K562 (cell line): Measurements from ENCODE around the gene FUT2. TPM values are rescaled to one million over a fixed set of nuclear protein-coding genes. Genes with fewer than 3 reads are reported as not detected.

Source experiments
- ARHGAP35 ChIP-seq: fragments of 450-650 bp; IDR thresholded peaks from 2 replicates; pipeline ENCODE4 v1.6.1; 2018; ENCODE audit not compliant: partially characterized antibody
- ELK3 ChIP-seq: fragments of 450-650 bp; formaldehyde crosslinking; IDR thresholded peaks from 2 replicates; pipeline ENCODE4 v1.4.0; 2020; ENCODE audit warnings: mild to moderate bottlenecking
- FOXO4 ChIP-seq: fragments of 450-650 bp; formaldehyde crosslinking; IDR thresholded peaks from 2 replicates; pipeline ENCODE4 v1.4.0; 2020; ENCODE audit warnings: mild to moderate bottlenecking, moderate library complexity
- L3MBTL2 ChIP-seq: fragments of 450-650 bp; IDR thresholded peaks from 2 replicates; pipeline ENCODE4 v1.6.1; 2016; ENCODE audit warnings: mild to moderate bottlenecking, moderate library complexity
- MITF ChIP-seq: IDR thresholded peaks from 2 replicates; pipeline ENCODE4 v1.6.1; 2014; ENCODE audit warnings: antibody characterized with exemption
- RERE ChIP-seq: sonication (generic); formaldehyde crosslinking; IDR thresholded peaks from 2 replicates; pipeline ENCODE4 v1.8.0; 2023; ENCODE audit warnings: missing genetic modification reagents, mild to moderate bottlenecking, borderline replicate concordance
- TFAP4 ChIP-seq: sonication (generic); formaldehyde crosslinking; IDR thresholded peaks from 2 replicates; pipeline ENCODE4 v1.8.0; 2022; ENCODE audit warnings: missing genetic modification reagents, mild to moderate bottlenecking, moderate library complexity, borderline replicate concordance
- TRIM25 ChIP-seq: fragments of 450-650 bp; IDR thresholded peaks from 2 replicates; pipeline ENCODE4 v1.7.0; 2016; ENCODE audit warnings: borderline replicate concordance
- ZNF511 ChIP-seq: sonication (generic); formaldehyde crosslinking; IDR thresholded peaks from 2 replicates; pipeline ENCODE4 v1.8.0; 2022; ENCODE audit warnings: mild to moderate bottlenecking, missing genetic modification reagents
- polyA plus RNA-seq, 8 experiments: library from polyadenylated mRNA; depleted of rRNA in 4 of 8; stranded (reverse) in 5 of 8; unstranded in 3 of 8; fragments of >200 nt; fragmentation: Nextera tagmentation in 2 of 8; fragmentation: Illumina TruSeq in 1 of 8; extraction: Ambion mirVana in 2 of 8; extraction: Trizol in 1 of 8; gene quantifications; 2 replicates each; pipeline versions ENCODE4 v1.2.1 to v1.2.3, GENCODE V29; 2011 to 2014; ENCODE audit warnings: inconsistent platforms in 1 of 8, missing spikeins in 1 of 8
- total RNA-seq, 7 experiments: library from RNA; depleted of rRNA in 6 of 7; stranded (reverse); fragments of >200 nt in 6 of 7; fragmentation: Illumina TruSeq in 2 of 7; extraction: Trizol in 2 of 7; gene quantifications; 2 replicates each; pipeline versions ENCODE4 v1.2.1 to v1.2.3, GENCODE V29; 2011 to 2021; ENCODE audit warnings: low replicate concordance in 1 of 7

The FUT2 gene
- total and polyA plus RNA-seq, 9 of the 15 experiments (the other 6 are each of a cell fraction or from before 2014, with no cell fraction given), result 0.03 to 0.04 TPM; not detected in 7

- TF ChIP-seq ZNF511 (CRISPR knock-in tag) (no peak), TFAP4 (no peak), ARHGAP35 (no peak), RERE (no peak), TRIM25 (no peak), L3MBTL2 (no peak; the same call in 1 of the 2 replicates), ELK3 (CRISPR knock-in tag) (no peak), FOXO4 (CRISPR knock-in tag) (no peak), MITF (no peak)
These were observed 29.3 kb downstream of the FUT2 start (continued) for GRCh38 chr19:48724796-48725753.
